HG02973 (cell line): ENCODE measurements around the gene MAML1.
"Not testable (repeated sequence)": the region's sequence is repeated elsewhere in the genome, so short reads cannot be mapped to it uniquely, and the experiment has no call there.

Experiments
- ATAC-seq: cut with Tn5 transposase; IDR thresholded peaks from one replicate; pipeline ENCODE4 v1.9.1; 2021; ENCODE audit warnings: moderate library complexity; ENCODE audit not compliant: unreplicated experiment

MAML1 gene, protein sequence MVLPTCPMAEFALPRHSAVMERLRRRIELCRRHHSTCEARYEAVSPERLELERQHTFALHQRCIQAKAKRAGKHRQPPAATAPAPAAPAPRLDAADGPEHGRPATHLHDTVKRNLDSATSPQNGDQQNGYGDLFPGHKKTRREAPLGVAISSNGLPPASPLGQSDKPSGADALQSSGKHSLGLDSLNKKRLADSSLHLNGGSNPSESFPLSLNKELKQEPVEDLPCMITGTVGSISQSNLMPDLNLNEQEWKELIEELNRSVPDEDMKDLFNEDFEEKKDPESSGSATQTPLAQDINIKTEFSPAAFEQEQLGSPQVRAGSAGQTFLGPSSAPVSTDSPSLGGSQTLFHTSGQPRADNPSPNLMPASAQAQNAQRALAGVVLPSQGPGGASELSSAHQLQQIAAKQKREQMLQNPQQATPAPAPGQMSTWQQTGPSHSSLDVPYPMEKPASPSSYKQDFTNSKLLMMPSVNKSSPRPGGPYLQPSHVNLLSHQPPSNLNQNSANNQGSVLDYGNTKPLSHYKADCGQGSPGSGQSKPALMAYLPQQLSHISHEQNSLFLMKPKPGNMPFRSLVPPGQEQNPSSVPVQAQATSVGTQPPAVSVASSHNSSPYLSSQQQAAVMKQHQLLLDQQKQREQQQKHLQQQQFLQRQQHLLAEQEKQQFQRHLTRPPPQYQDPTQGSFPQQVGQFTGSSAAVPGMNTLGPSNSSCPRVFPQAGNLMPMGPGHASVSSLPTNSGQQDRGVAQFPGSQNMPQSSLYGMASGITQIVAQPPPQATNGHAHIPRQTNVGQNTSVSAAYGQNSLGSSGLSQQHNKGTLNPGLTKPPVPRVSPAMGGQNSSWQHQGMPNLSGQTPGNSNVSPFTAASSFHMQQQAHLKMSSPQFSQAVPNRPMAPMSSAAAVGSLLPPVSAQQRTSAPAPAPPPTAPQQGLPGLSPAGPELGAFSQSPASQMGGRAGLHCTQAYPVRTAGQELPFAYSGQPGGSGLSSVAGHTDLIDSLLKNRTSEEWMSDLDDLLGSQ

DNA sequence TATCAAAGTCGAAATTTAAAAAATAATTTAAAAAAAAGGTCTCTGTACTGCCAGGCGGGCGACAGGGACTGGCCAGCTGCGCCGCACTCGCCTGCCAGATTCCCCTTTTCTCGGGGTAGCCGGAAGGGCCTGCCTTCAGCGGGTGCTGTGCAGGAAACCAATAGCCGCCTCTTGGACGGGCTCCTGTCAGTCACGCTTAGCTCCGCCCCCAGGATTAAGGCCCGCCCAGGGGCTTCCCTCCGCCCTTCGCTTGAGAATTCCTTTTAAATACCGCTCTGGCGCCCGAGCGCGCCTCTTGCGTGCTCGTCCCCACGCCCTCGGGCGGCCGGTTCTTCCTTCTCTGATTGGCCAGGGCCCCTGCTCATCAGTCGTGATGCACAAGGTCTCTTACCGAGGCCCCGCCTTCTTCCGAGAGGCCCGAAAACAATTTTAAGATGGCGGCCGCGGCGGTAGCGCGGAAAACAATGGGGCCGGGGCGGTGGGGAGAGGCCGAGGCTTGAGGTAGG is at the start of gene MAML1:
TSS of gene MAML1 (plus strand) at position 411 of the 506 bp plus-strand sequence. CDS start 291 bp downstream, outside the sequence.
- peak; percentile 92 for ATAC-seq

DNA sequence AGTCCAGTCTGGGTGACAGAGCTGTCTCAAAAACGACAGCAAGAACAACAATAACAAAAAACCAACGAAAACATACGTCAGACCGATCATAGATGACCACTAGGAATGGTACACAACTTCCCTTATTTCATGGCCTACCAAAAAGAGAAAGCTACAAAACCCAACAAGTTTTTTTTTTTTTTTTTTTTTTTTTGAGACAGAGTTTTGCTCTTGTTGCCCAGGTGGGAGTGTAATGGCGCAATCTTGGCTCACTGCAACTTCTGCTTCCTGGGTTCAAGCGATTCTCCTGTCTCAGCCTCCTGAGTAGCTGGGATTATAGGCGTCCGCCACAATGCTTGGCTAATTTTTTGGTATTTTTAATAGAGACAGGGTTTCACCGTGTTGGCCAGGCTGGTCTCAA is 43.4 kb upstream of the MAML1 start:
- not testable (repeated sequence) for ATAC-seq

DNA sequence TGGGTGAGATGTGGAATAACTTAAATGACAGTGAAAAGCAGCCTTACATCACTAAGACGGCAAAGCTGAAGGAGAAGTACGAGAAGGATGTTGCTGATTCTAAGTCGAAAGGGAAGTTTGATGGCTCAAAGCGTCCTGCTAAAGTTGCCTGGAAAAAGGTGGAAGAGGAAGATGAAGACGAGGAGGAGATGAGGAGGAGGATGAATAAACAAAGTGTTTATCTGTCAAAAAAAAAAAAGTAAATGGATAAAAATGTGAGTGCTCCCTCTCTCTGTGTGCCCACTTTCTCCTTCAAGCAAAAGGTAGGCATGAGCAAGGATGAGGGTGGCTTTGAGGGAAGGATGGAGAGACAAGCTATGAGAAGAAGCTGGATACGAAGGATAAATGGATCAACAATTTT is 38.1 kb upstream of the MAML1 start:
- ATAC-seq: no peak

DNA sequence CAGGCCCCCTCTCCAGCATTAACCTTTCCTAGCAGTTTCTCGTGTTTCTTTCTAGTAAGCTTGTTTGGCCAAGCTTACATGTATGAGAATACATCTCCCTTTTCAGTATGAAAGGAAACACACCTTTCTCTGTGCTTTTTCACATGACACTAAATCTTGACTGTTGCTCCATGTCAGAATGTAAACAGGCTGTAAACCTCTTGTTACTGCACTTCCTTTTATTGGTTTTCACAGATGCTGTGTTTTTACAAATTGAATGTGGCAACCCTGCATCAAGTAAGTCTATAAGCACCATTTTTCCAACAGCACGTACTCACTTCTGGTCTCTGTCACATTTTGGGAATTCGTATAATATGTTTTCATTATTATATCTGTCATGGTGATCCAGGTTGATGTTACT is 36.0 kb upstream of the MAML1 start:
- no peak for ATAC-seq

DNA sequence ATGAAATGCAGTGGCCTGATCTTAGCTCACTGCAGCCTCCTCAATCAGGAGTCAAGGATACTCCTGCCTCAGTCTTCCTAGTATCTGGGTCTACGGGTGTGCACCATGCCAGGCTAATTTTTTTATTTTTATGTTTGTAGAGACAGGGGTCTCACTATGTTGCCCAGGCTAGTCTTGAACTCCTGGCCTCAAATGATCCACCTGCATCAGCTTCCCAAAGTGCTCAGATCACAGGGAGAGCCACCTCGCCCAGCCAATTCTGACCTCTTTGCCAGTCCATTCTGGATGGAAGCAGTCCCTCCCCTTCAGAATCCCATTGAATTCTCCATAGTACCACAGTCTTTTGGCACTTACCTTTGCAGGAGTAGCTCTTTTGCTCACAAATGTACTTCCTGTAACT is 35.5 kb upstream of the MAML1 start:
- no peak for ATAC-seq

DNA sequence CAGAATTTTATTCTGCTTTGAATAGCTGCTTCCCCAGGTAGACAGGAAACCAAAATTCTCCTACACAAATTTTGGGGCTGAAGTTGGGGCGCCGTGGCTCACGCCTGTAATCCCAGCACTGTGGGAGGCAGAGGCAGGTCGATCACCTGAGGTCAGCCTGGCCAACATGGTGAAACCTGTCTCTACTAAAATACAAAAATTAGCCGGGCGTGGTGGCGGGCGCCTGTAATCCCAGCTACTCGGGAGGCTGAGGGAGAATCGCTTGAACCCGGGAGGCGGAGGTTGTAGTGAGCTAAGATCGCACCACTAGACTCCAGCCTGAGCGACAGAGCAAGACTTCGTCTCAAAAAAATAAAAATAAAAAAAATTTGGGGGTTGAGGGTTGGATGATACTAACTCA is 35.1 kb upstream of the MAML1 start:
- ATAC-seq: not testable (repeated sequence)

DNA sequence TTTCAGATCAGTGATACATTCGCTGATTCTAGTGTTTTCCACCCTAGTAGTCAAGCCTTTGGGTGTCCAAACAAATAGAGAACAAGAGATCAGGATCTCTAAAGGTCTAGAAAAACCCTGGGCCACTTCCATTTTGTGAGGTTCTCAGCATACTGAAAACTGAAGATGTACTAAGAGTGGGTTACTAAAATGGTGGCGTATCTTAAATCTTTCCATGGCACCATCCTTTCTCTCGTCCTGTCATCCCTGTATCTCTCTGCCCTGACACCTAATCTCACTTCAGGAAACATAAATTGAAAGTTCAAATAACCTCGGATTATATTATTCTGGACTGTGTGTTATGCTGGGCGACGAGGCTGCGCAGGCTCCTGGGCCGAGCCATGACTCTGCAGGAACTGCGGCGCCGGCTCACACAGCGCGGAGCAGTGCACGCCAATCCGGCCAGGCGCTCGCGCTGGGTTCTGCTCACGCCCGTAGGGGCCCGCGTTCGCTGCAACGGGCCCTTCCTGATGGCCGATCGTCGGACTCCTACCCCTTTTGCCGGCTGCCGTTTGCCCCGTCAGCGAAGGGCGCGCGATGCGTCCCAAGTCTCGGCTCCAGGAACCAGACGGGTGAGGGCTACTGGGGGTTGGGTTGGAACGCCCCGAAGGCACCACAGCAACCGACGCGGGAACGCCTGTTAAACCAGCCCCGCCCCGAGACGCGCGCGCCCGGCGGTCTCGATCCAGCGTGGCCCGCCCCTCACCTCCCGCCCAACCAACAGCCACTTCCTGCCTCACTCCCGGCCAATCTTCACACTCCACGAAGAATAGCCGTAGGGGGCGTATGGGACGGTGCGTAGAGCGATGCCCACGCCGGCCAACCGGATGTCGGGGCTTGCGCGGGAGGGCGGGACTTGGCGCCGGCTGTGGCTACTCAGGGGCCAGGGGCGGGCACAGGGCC is 34.4 kb upstream of the MAML1 start:
- peak; percentile 85 for ATAC-seq

DNA sequence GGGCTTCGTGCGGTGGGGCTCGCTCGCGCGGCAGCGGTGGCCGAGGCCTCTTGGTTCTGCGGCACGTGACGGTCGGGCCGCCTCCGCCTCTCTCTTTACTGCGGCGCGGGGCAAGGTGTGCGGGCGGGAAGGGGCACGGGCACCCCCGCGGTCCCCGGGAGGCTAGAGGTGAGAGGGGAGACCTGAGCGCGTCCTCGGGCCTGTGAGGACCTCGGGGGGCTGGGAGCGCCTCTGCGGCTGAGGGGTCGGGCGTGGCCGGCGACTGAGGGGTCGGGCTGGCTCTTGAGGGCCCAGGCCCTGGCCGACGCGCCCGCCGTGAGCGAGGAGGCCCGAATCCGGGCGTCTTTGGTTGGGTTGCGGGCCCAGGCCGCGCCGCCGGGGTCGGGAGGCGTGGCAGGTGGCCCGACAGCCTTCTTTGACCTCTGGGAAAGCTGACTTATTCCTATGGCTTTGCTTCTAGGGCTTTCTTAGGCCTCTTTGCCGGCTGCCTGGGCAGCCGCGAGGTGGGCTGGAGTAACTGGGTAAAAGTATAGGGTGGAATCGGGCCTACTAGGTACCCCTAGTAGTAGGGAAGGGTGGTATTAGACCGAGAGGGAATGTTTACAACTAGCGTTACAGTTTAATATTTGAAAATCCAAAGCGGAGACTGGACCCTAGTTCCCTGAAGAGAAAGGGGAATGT is 33.5 kb upstream of the MAML1 start, which contains the start of gene CANX:
TSS of gene CANX (plus strand) at position 33 of the 681 bp plus-strand sequence. CDS start 6,715 bp downstream, outside the sequence.
- no peak for ATAC-seq

DNA sequence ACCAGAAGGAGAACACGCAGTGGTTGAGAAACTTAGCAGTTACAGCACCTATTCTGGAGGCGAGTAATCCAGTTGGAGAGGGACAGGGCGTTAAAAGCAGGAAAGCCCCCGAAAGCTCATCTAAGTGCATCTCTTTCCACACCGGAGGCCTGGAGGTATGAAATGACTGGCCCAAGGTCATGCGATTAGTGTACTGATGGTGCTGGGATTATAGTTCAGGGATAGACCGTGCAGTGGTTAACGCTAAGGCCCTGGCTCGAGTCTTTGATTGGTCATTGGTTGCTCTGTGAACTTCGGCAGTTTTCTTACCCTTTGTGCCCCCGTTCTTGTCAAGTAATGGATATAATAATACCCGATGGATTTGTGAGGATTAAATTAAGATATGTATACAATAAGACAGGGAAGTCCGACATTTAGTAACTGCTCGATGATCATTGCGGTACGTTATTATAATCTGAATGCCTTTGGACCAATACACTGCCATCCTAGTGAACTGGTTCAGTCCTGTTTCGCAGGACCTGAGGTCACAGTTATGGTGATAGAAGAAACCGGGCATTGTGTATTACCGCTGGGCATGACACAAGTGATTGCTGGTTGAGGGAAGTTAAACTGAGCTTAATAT is 32.9 kb upstream of the MAML1 start:
- ATAC-seq: no peak

DNA sequence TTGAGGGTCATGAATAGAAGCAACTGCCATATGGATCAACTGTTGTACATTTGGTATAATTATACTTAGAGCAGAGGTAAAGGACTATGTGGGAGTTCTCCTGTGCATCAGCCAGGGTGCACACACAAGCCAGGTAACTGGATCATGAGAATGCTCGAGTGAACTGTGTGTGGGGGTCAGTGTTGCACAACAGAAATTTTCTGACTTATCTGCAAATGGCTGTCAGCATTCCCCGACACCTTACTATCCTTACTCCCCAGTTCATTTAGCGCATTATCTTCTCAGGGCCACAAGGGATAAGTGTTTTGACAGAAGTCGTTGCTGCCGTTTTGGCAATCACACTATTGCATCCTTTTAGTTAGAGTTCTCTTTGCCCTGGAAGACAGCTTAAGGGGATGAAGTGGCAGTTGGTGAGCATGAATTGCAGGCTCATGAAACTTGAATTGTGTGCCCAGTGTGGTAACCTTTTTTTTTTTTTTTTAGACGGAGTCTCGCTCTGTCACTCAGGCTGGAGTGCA is 32.2 kb upstream of the MAML1 start:
- ATAC-seq: no peak

DNA sequence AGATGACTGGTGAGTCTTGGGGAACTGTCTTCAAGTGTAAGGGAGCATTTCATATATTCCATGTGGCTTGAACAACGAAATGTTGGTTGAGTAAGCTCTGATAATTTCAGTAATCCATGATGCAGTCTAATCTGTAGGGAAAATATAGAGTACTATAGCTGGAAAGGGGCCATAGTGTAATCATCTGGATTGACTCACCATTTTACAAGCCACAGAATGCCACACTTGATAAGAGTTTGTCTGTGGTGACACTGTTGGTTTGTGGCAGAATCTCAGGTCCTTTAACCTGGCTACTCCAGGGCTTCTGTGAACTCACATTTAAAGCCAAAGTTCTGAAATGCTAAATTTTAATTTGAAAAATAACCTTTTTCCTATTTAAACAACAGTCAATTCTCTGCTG is 16.3 kb upstream of the MAML1 start:
- ATAC-seq: no peak

DNA sequence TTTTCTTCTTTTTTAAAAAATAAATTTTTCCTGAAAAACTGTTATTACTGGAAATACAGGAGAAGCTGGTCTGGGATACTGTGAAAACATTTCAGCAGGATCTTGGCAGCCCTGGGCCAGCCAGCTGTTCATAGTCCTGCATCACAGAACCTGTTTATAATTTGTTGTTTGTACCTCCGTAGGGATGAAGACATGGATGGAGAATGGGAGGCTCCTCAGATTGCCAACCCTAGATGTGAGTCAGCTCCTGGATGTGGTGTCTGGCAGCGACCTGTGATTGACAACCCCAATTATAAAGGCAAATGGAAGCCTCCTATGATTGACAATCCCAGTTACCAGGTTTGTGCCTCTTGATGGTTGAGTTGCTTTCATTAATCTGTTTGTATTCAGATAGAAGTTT is 12.4 kb upstream of the MAML1 start:
- no peak for ATAC-seq

DNA sequence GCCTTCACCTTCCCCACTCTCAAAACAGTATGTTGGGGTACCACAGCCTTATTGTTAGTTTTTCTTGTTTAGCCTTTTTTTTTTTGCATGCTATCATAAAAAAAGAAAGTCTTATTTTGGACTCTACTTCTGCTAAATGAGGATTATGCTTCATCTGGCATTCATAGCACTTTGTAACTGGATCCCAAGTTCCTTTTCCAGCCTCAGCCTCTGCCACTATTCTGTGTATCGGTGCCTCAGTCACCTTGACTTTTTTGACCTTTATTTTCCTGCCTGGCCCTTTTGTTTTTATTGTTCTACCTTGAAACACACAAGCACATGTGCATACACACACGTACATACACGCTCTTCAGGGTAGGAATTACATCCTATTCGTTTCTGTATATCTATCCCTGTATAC is 8.5 kb upstream of the MAML1 start:
- no peak for ATAC-seq

DNA sequence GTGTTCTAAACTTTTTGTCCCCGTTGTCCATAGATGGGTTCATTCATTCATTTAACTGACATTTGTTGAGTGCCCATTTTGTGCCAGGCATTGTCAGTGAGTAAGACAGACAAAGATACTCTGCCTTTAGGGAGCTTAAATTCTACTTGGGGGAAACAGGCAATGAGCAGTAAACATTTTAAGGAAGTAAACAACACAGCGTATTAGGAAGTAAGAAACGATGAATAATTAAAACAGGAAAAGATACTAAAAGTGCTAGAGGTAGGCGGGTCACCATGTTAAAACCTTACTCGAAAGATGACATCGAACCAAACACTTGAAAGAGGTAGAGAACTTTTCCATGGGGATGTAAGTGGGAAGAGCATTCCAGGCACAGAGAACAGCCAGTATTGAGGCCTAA is 5.5 kb upstream of the MAML1 start:
- ATAC-seq: no peak

DNA sequence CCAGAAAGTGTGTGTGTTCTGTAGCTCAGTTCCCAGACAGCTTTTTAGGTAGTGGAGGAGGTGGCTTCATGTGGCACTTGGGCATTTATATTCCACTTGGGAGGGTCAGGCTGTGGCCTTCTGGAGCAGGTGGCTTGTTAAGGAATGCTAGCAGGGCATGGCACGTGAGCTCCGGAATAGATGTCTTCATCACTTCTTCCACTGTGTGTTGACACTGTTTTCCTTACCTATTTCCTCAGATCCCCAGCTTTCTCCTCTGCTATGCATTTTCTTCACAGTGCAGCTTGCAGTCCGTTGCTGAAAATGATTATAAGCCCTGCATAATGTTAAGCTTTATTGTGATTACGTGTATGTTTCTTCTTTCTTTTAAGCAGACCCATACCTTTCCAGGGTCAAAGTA is 3.3 kb upstream of the MAML1 start:
- ATAC-seq: no peak

DNA sequence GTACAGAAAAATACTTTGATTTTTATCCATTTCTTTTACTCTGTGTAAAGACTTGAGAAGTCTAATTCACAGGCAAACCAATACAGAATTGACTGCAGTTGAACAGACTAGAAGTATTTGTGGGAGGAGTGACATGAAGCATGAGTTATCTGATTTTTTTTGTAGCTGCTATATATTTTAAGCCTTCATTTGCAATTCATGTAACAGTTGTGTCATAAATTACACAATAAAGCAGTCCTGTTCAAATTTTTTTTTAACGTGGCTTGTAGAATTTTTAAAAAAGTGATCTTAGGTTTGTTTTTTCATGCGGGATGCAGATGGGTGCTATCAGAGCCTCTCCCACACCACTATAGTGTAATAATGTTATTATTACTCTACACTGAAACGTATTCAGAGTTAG is 2.9 kb upstream of the MAML1 start:
- no peak for ATAC-seq

DNA sequence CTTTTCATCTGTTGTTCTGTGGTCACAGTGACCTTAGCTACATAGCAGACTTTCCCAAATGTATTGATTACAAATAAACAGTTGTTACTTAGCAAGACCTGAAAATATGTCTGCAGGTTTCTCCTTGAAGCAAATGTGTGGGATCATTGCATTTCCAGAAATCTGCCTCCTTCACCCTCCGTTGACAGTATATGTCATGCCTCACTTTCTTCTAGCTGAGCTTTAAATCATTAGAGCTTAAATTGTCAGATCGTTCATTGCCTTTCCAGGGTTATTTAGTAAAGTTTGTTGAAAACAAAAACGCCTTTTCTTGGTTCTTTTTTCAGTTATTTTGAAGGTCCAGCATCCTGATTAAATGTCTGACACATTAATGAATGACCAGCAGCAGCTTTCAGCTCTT is 2.3 kb upstream of the MAML1 start:
- ATAC-seq: no peak

DNA sequence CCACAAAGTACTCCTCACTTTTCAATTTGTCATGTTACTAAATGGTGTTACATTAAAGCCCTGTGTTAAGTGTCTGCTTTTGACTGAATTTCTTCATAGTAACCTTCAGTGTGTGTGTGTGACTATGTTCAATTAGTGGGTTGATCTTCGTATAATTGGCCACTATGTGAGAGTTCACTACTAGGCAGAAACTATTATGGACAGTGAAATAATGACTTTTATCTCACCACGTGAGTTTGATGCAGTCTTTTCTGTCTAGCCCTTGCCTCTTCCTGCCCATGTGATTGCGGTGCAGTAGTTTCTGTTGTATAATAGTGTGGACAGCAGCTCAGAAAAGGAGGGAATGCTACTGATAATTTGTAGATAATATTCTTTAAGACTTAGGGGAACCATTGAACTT is 1.8 kb upstream of the MAML1 start:
- no peak for ATAC-seq

DNA sequence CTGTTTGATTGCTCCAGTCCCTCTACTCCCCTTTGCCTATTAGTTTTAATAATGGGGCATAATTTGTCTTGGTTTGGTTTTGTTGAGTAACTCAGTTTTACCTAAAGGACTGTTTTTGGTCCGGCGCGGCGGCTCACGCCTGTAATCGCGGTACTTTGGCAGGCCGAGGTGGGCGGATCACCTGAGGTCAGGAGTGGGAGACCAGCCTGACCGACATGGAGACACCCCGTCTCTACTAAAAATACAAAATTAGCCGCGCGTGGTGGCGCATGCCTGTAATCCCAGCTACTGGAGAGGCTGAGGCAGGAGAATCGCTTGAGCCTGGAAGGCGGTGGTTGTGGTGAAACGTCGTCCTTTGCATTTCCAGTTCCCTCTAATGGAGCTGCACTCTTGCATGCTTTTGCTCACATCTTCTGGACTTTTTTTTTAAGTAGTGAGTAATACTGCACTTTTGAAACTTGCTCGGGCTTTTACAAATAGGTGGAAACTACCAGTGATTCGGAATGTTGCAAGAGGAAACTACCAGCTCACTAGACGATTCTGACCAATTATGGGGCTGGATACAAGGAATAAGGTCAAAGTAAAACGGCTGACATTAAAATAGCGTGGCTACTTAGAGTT is 721 bp upstream of the MAML1 start:
- peak; percentile 15 for ATAC-seq
